Stimulated activated CD8-positive, alpha-beta memory T cell treated with anti-CD3 and anti-CD28 coated beads, Interleukin-4, amount 100 ng/mL, for 24 hours (primary cell): ENCODE measurements around the gene MMP1.

Experiments
- DNase-seq: peaks from one replicate; pipeline ENCODE4 v3.0.0-alpha.2; 2020; ENCODE audit warnings: low read depth

Gene MMP1

DNA sequence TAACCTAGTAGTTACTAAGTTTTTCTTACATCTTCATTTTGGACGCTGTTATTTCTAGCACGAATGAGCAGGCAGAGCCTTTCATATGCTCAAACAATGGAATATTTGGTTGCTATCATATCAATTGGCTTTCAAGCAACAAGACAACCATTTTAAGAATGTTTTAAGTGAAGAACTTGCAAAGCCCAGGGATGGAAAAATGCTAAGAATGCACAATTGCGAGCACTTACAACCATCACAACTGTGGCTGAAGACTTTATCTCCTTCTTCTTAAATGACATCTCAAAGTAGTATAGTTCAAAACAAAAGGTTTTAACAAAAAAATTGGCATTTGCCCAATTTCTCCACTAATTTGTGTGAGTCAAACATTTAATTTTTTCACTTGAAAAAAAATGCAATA, 8.3 kb upstream of the MMP1 start:
- no peak for DNase-seq

GRCh38 chr11:102802341-102802740, 4.4 kb upstream of the MMP1 start:
- no peak for DNase-seq

GRCh38 chr11:102800767-102801166, 2.8 kb upstream of the MMP1 start:
- no peak for DNase-seq

- no peak for DNase-seq
These were observed 1.9 kb upstream of the MMP1 start for GRCh38 chr11:102799681-102800340.

GRCh38 chr11:102794382-102794781, 3.6 kb downstream of the MMP1 start:
- no peak for DNase-seq

DNA sequence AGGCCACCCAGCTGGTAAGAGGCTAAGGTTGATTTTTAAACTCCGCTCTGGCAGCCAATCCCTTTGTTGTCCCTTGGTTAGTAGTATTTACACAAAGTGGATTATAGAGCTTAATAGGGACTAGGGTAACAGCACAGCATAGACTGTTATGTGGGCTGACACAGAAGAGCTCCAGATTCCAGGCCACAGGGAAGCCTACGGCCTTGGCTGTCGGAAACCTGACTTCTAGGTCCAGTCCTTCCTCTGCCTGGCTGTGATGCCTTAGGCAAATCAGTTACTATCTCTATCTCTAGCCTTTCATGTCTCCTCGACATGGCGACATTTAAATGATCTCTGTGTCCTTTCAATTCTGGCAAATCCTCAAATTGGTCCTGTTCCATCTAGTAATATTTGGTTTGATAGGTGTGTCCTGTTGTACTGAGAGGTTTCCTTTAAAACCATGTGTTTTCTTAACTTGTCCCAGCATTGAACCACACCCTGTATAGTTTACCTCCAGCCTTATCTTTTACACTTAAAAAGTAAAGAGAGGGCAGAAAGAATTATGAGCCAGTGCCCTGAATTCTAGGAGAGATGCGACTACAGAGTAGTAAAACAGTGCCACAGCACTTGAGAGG, 4.2 kb downstream of the MMP1 start:
- no peak for DNase-seq

DNA sequence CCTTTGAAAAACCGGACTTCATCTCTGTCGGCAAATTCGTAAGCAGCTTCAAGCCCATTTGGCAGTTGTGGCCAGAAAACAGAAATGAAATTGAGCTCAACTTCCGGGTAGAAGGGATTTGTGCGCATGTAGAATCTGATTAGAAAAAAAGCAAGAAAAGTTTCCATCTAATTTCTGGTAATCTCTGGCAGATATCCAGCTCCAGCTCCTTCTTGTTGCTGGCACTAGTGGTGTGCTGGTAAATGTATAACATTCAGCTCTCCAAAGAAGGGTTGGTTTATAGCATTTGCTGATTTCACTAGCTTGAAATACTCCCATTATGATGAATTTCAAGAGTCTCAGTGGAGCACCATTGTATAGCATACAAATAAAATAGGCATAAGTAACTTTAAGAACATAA, 5.4 kb downstream of the MMP1 start:
- DNase-seq = no peak

GRCh38 chr11:102791271-102792036, 6.5 kb downstream of the MMP1 start:
- no peak for DNase-seq

GRCh38 chr11:102788334-102788995, 9.5 kb downstream of the MMP1 start:
- DNase-seq = no peak

DNA sequence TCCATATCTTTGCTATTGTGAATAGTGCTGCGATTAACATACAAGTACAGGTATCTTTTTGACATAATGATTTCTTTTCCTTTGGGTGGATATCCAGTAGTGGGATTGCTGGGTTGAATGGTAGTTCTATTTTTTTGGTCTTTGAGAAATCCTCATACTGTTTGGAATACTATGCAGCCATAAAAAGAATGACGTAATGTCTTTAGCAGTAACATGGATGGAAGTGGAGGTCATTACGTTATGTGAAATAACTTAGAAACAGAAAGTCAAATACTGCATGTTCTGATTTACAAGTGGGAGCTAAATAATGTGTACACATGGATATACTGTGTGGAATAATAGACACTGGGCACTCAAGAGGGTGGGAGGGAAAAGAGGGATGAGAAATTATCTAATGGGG, 13.6 kb downstream of the MMP1 start:
- DNase-seq = no peak

DNA sequence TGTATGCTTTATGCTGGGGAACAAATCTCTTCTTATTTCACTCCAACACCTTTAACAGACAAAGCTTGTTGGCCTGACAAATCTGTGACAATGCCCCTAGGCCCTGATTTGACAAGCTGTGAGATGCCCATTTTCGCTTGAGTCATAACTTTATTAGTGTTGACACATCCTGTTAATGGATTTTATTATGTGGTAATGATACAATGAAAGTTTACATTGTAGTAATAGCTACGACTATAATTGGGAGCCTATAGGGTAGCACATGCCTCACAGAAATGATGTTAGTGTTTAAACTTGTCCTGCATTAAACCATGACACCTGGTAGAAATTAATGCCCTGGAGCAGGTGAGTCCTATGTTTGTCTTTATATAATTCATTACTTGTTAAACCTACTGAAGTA, 14.2 kb downstream of the MMP1 start:
- DNase-seq = no peak

DNA sequence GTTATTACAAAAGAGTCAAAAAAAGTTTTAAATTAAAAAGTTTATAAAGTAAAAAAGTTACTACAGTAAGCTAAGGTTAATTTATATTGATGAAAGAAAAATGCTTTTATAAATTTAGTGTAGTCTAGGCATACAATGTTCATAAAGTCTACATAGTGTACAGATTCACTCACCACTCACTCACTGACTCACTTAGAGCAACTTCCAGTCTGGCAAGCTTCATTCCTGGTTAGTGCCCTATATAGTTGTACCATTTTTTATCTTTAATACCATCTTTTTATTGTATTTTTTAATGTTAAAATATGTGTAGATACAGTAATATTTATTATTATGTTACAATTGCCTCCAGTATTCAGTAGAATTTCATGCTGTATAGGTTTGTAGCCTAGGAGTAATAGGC, 14.9 kb downstream of the MMP1 start:
- no peak for DNase-seq

GRCh38 chr11:102781676-102782075, 16.3 kb downstream of the MMP1 start:
- no peak for DNase-seq

DNA sequence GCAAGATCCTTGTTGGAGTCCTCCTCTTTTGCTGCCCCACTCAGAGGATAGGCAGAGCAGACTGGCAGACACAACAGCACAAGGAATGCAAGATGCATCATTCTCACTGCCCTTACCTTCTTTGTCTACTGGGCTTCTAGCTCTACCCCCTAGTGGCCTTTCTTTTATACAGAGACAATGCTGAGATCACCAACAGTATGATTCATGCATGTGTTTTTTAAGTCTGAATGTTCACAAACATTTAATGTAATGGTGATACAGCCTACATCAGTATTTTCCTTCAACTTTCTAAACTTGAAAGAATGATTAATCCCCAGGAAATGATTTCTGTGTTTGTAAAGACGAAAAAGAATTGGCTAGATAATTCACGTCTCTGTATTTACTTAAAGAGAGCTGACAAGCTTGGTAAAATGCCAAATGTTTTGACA, 17.5 kb downstream of the MMP1 start, which contains the start of gene MMP10:
Gene MMP10, minus strand, starts transcription at position 138 of the 428 bp plus-strand sequence. Its CDS starts 37 bp downstream, at position 101.
- no peak for DNase-seq

DNA sequence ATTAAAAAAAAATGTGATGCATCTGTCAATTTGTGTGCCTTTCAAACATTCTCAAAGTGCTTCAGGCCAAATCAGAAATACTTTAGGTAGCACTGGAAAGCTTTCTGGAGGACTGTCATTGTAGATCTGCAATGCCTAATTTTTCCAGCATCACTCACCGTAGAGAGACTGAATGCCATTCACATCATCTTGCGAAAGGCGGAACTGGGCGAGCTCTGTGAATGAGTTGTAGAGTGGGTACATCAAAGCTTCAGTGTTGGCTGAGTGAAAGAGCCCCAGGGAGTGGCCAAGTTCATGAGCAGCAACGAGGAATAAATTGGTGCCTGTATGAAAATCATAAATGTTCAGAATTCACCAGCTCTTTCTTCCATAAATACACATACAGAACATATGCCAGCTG, 21.5 kb downstream of the MMP1 start:
- DNase-seq = no peak

GRCh38 chr11:102773386-102773785, 24.6 kb downstream of the MMP1 start:
- no peak for DNase-seq

GRCh38 chr11:102771351-102771750, 26.6 kb downstream of the MMP1 start:
- no peak for DNase-seq

DNA sequence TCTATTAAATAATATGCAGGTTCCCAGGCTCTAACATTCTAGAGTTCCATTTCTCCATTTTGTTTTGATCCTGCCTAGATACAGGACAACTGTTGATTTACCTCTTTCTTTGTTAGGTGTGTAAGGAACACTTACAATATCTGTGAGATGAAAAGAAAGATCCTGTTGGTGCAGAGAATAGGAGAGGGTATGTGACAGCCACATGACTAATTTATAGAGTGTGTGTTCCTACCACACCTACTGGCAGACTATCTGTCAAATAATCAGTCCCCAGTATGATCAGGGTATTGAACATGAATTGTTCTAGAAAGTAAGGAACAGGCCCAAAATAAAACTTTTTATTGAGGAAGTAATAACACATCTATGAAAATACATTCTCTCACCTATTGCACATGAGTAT, 27.8 kb downstream of the MMP1 start:
- no peak for DNase-seq

DNA sequence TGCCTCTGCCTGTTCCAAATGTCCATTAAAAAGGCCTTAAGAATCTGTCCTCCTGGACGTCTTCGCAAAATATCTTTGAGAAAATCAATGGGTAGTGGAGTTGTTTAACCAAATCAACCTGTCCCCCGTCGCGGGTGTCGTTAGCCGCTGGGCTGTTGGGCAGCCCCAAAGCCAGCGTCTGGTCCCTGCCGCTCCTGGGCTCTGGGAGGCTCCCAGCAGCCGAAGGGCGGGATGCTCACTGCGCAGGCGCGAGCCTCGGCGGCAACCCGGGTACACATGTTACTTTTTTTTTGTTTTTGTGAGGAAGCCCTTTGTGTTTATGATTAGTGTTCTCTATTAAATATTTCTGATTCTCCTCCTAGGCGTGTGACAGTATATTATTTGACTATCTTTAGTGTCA, 30.2 kb downstream of the MMP1 start:
- no peak for DNase-seq

DNA sequence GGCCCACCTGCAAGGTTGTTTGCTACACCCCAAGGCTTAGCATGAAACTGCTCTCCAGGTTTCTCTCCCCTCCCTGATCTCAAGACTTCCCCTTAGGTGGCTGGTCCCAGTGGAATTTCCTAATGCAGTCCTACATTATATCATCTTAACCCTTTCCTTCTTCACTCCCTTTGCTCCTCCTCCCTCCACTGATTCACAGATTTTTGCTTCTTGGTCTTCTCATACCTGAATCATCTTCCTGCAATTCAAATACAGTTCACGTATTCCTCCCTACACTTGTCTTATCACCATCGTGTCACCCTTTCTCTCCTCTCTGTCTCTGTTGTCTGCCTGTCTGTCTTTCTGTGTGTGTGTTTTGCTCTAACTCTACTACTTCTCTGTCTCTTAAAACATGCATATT, 34.5 kb downstream of the MMP1 start:
- DNase-seq = no peak

- no peak for DNase-seq
These were observed 35.6 kb downstream of the MMP1 start for GRCh38 chr11:102762361-102762767.

- DNase-seq = no peak
These were observed 36.2 kb downstream of the MMP1 start for GRCh38 chr11:102761646-102762238.
